Activated CD8-positive, alpha-beta memory T cell treated with anti-CD3 and anti-CD28 coated beads for 24 hours (primary cell): ENCODE measurements around the gene TSPEAR.

Experiments used
- DNase-seq: peaks from one replicate; pipeline ENCODE4 v3.0.0-alpha.2; 2020

TSPEAR gene

DNA sequence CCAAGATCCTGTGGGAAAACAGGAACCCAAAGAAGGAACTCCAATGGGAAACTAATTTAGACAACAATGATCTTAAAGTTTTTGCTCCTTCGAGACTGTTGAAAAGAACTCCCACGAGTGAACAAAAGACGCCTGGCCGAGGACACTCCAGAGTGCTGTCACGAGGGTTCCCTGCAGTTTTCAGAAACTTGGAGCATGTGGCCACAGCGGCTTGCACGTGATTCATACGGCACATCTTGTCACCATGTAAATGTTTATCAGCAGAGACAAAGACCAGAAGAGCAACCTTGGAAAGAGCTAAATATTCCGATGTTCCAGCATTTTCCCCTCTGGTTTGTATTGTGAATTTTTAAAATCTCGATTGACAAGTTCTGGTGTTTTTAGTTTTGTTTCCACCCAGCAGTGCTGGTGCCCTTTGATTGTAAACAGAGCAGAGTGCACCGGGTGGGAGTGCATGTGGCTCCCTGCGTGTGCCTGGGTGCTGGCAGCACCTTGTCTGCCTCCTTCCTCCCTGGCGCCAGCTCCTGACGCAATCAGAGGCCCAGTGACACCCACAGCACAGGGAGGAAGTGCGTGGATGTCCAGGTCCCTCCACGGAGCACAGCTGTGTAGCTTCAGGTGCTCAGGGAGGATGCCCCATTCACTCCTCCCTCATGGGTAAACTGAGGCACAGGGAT, 233.1 kb downstream of the TSPEAR start:
- DNase-seq: no peak

DNA sequence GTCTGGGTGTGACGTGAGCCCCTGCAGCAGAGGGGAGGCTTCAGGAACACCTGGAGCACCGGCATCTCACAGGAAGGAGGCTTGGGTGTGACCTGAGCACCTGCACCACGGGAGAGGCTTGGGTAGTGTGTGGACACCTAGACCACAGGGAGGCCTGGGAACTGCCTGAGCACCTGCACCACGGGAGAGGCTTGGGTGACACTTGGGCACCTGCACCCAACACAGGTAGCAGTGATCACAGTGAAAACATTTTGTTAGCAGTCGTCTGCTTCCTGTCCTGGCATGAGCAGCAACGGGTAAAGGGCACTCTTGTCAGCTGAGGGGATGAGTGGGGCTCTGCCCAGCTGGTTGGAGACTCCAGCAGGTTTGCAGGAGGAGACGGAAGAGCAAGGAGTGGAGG, 233.7 kb downstream of the TSPEAR start:
- DNase-seq: no peak

DNA sequence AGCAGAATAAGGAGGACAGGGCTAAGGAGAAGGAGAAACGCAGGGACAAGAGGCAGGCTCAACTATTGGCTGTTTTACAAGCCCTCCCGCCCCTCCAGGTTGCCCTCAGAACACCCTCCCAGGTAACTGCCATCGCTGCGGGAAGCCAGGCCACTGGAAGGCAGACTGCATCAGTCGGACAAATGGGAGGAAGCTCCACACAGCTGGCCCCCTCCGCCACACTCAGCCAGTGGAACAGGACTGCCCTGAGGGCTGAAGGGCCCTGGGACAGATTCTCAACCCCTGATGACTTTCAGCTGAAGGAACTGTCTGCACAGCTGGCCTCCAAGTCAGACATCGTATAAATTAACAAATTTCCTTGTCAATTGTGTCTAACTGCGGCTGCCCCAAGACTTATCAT, 234.2 kb downstream of the TSPEAR start:
- no peak for DNase-seq

GRCh38 chr21:44475266-44475845, 236.0 kb downstream of the TSPEAR start:
- no peak for DNase-seq

- no peak for DNase-seq
These were observed 237.3 kb downstream of the TSPEAR start for GRCh38 chr21:44473915-44474555.

DNA sequence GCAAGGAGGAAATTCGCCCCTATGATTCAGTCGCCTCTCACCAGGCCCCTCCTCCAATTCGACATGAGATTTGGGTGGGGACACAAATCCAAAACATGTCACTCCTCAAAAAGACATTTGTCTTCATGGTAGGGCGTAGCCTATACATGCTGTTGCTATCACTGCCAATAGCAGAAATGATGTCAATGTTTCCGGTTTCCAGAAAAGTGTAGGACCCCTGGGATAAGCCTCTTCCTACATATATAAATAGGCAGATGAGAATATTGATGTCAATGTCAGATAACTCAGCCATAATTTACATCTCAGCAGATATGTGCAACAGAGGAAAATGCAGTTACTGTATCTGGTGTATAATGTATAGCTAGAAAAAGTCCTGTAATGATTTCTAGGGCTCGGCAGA, 239.4 kb downstream of the TSPEAR start:
- no peak for DNase-seq

GRCh38 chr21:44471341-44471740, 240.0 kb downstream of the TSPEAR start:
- no peak for DNase-seq

GRCh38 chr21:44467859-44468195, 243.5 kb downstream of the TSPEAR start:
- DNase-seq: no peak

DNA sequence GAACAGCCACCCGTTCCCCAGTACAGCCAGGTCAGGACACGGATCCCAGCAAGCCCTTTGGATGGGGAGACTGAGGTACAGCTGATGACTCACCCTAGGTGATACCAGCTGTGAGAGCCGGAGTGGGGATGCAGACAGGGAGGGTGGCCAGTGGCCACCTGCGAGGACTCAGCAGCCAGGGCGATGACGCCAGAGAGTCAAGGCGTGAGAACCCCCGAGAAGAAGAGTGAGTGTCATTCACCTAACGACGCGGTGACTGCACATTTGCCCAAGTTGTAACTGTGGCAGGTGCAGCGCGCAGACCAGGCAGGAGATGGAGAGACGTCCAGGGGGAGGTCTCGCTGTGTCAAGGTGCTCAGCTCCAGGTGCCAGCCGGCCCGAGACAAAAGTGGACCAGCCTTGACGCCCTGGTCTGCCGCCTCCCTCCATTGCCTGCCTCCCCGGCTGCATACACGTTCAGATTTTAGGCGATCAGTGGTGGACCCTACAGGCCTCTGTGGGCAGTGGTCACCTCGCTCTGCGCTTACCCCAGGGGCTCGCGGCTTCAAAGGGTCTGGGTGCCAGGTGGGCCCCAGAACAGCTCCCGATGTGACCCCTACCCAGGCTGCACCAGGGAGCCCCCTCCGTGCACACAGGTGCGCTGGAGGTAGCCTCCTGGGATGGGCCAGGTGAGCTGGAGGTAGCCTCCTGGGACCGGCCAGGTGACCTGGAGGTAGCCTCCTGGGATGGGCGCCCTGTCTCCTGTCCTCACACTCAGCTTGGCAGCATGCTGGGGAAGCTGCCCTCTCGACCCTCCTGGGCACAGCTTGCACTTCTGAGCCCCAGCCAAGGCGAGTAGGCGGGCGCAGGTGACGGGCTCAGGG, 244.1 kb downstream of the TSPEAR start:
- no peak for DNase-seq

DNA sequence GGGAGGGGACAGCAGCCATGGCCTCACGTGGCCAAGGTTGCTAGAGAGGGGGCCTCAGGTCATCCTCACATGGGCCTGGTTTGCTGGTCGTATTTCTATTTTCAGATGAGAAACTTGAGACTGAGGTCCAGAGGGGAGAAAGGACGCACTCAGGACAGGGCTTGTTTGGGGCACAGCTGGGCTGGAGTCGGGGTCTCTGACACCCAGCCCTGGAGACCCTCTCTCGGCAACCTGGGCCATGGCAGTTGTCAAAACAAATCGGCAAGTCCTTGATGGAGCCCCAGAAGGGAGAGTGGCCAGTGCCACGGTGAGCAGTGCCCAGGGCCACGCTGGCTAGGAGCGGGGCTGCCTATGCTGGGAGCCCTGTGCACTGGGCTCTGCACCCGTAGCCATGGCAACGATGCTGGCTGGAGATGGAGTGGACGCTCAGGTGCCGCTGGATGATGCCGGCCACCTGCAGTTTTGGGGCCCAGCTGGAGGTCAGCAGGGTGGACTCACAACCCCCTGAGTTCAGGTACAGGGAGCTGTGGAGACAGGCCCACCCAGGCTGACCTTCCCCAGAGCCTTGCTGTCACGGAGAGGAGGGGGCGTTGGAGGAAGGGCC, 244.9 kb downstream of the TSPEAR start:
- no peak for DNase-seq

DNA sequence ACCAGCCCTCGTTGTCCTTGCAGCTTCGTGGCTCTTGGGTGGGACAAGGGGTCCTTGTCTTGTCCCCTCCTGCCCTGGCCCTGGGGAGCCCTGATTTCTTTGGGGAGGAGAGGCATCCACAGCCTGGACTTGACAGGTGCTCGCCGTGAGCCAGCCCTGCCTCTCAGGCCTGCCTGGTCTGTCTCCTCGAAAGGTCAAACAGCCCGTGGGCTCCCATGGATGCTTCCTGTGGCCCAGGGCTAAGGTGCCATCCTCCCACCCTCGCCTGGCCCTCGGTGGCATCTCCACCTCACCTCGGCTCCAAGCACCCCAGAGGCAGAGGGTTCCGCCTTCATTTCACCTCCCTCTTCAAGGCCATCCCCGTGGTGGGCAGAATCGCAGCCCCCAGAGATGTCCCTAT, 247.0 kb downstream of the TSPEAR start:
- DNase-seq: no peak

- no peak for DNase-seq
These were observed 247.6 kb downstream of the TSPEAR start for GRCh38 chr21:44463724-44464123.

DNA sequence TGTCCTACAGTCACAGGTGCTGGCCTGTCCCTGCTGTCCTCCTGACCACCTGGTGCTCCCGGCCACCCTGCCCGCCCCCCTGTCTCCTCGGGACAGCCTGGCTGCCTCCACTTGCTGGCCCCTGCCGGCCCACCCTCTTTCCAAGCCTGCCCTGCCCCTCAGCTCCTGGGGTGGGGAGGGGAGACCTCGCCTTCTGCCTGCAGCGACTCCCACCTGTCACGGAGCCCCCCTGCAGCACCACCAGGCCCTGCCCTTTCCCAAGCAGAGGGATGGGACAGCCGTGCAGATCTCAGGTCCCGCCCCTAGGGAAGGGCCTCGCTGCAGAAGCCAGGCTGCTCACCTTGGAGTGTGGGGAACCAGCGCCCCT, 248.6 kb downstream of the TSPEAR start:
- DNase-seq: no peak

DNA sequence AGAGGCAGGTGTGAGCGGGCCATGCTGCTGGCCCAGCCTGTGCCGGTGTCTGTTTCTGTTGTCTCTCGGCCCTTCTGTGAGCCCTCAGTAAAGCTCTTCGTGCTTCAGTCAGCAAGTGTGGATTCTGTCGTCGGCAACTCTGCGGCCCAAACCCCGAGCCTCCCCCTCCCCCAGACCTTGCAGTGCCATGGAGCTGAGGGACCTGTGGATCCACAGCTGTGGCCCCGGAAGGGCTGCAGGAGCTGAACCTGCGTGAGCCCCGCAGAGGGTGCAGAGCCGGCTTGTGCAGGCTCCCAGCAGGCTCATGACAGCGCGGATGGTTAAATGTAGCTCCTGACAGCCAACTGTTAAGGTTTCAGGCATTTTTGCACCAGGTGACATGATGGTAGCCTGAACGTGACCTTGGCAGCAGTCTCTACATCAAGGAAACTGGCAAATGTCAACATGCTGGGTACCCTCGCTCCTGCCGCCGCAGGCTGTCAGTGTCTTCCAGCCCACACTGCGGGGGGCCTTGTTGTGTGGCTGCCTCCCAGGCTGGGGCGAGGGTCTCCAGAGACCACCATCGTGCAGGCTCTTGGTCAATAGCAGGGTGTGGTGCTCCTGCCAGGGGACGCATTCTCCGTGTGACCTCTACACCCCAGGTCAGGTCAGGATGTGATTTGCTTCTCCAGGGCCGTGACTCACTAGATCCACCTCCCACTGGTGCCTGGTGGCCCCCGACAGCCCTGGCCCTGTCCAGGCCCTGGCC, 249.1 kb downstream of the TSPEAR start:
- DNase-seq: no peak

GRCh38 chr21:44461464-44462001, 249.8 kb downstream of the TSPEAR start:
- DNase-seq: no peak

DNA sequence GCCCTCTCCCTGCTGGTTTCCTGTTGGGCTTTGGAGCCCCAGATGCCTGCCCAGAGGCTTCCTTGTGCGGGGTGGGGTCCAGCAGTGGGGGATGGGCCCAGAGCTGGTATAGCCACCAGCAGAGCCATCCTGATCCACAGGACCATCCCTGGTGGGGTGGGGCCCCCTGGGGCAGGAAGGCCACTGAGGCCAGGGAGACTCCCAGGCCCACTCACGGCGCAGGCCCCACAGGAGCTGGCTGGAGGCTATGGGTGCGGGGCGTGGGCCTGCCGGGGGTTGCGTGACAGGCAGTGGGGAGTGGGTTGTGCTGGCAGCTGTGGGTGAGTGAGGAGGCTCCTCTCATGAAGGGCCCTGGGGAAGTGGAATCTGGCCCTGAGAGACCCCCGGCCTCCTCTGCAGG, 250.4 kb downstream of the TSPEAR start:
- no peak for DNase-seq

- DNase-seq: no peak
These were observed 251.0 kb downstream of the TSPEAR start for GRCh38 chr21:44460441-44460755.

DNA sequence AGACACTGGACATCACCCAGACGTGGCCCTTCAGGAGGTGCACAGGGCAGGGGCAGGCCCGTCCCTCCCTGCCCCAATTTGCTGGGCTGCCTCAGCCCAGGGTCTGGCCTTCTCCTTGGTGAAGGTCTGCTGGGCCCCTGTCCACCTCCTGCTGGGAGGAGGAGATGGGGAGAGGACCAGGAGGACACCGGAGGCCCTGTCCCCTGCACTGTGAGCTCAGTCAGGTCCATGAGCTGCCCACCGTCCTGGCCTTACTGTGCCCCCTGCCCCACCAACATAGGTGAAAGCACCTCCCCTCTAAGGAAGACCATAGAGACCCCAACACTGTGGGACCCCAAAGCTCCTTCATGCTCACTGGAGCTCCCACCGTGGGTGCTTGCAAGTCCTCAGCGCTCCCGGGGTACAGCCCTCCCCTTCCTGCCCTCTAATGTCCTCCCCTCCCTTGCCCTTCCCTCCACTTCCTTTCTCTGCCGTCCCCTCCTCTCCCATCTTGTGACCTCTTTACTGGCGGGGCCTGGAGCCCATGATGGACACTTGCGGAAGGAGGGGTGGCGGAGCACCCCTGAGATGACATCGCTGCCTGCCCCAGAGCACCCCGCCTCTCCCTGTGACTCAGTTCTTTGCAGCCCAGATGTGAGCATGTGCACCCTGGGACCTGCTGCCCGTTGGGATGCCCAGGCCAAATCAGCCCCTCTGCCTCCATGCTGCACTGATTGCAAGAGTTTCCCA, 251.5 kb downstream of the TSPEAR start:
- no peak for DNase-seq

DNA sequence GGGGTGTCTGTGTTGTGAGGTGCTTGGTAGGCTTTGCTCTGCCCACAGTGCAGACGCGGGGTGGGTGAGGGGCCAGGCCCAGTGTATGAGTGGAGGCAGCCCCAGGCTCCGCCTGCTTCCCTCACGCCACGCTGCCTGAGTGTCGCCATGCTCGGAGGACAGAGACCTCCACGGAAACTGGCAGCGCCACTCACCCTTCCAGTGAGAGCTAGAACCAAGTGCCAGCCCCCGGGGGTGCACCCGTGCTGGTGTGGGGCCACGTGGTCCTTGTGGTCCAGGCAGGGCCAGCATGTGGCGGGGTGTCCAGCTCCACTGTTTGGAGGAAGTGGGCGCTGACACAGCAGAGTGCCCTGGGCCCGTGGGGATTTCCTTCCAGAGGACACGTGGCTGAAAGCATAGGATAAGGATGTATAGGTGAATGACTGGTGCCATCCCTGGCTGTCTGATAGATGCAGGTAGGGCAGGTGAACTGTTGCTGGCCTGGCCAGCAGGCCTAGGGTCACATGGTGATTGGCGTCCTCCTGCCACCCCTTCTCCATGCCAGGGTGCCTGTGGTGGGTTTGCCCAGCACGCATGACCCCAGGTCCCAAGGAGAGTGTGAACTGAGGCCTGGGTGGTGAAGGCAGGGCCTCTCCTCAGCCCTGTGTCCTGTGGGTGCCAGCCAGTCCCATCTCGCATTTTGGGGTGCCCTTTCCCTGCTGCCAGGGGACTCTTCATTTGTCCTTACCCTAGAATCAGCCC, 252.2 kb downstream of the TSPEAR start:
- no peak for DNase-seq

GRCh38 chr21:44456915-44457736, 254.2 kb downstream of the TSPEAR start:
- no peak for DNase-seq
